GM06990 (cell line): Measurements from ENCODE around the gene CCR7.

Experiments used
- DNase-seq: peaks from one replicate; pipeline ENCODE4 v3.0.0-alpha.2; 2011; ENCODE audit not compliant: insufficient read length; ENCODE audit errors: extremely low read depth
- H3K27me3 ChIP-seq: replicated peaks from 2 replicates; pipeline ENCODE4 v1.6.0; 2011; ENCODE audit warnings: low read length; ENCODE audit not compliant: control insufficient read depth, insufficient read depth
- H3K36me3 ChIP-seq: 2 replicates; pipeline ENCODE4 v1.5.1; 2011; ENCODE audit warnings: low read length; ENCODE audit not compliant: control insufficient read depth, insufficient read depth
- H3K4me3 ChIP-seq: replicated peaks from 2 replicates; pipeline ENCODE4 v1.5.1; 2011; ENCODE audit warnings: low read depth, mild to moderate bottlenecking, control low read depth, low read length
- CTCF ChIP-seq: IDR thresholded peaks from 2 replicates; pipeline ENCODE4 v1.5.1; 2011; ENCODE audit warnings: low read length, control low read depth, mild to moderate bottlenecking, inconsistent platforms; ENCODE audit not compliant: insufficient read depth, poor library complexity, severe bottlenecking

CCR7 gene

GRCh38 chr17:40554646-40555295, 10.5 kb downstream of the CCR7 start:
- no peak overlapping the region for H3K4me3 ChIP-seq
- H3K36me3 ChIP-seq = peaks cover 43% of the 10 kb centered on the region
- TF ChIP-seq CTCF = peak; percentile 1
- DNase-seq = peak; percentile 27
- no peaks in the 10 kb centered on the region for H3K27me3 ChIP-seq

GRCh38 chr17:40553694-40554534, 11.4 kb downstream of the CCR7 start:
- no peak for TF ChIP-seq CTCF

DNA sequence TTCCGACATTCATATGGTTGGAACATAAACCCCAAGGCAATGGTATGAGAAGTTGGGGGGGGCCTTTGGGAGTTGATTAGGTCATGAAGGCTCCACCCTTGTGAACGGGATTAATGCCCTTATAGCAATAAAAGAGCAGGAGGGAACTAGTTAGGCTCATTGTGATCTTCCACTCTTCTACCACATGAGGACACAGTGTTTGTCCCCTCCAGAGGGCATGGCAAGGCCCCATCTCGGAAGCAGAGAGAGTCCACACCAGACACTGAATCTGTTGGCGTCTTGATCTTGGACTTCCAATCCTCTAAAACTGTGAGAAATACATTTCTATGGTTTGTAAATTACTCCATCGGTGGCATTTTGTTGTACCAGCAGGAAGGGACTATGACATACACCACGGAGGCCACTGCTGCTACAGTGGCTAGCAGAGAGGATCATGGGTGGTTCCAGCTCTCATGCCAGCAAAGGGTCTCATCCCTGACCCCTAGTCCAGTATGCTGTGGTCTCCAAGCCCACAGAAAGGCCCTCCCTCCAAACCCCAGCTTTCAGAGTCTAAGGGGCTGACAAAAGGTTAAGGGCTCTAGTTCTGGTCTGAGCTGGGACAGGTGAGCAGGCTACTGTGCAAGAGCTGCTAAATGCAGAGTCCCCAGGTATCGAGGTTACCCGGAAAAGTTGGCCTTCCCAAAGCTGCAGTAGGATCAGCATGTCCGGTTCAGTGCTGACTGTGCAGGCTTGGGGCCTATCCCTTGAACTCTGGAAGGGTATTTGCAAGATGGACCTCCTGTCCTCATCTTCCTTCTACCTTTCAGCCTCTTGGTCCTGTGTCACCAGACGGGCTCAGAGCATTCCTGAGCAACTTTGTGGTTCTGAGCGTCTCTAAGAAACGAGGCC, 12.2 kb downstream of the CCR7 start:
- H3K4me3 ChIP-seq = no peak overlapping the region

More at GRCh38 chr17:40553694-40554534, 11.4 kb downstream of the CCR7 start:
- H3K4me3 ChIP-seq = no peak overlapping the region
- peaks cover 37% of the 10 kb centered on the region for H3K36me3 ChIP-seq
- H3K27me3 ChIP-seq = no peaks in the 10 kb centered on the region
- DNase-seq = no peak

GRCh38 chr17:40551879-40552768, 13.1 kb downstream of the CCR7 start:
- TF ChIP-seq CTCF = no peak
- H3K27me3 ChIP-seq = no peaks in the 10 kb centered on the region
- no peak for DNase-seq
- peaks cover 27% of the 10 kb centered on the region for H3K36me3 ChIP-seq
- no peak overlapping the region for H3K4me3 ChIP-seq

More for the DNA sequence above, 12.2 kb downstream of the CCR7 start:
- peaks cover 33% of the 10 kb centered on the region for H3K36me3 ChIP-seq
- no peak for TF ChIP-seq CTCF
- no peaks in the 10 kb centered on the region for H3K27me3 ChIP-seq
- no peak for DNase-seq

DNA sequence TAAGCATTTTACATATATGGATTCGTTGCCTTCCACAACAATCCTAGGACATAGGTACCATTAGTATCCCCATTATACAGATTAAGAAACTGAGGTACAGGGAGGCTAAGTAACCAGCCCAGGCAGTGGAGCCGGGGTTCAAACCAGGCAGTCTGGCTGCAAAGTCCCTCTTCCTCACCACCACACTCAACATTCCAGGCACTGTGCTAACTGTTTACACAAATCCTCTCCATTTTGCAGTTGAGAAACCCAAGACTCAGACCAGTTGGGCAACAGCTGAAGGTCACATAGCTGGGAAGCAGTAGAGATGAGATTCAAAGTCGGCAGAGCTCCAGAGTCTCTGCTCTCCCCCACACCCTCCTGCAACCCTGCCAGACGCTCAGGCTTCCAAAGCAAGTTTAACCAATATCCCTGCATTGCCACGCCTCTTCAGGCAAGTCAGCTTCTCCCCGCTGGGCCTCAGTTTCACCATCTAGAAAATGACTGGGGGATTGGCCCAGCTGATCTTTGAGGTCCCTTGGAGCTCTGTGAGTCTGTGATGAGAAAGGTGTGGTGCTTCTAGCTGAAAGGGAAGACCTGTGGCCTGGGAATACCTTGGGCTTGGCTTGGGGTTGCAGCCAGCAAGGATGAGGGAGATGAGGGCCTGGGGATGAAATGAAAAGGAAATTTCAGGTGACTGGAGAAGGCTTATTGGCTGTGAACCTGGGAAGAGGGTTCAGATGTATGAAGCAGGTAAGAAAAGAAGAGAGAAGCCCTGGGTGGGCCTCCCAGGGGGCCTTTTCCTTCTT, 14.0 kb downstream of the CCR7 start:
- H3K36me3 ChIP-seq = peaks cover 20% of the 10 kb centered on the region
- DNase-seq = no peak
- no peak for TF ChIP-seq CTCF
- H3K27me3 ChIP-seq = no peaks in the 10 kb centered on the region
- H3K4me3 ChIP-seq = no peak overlapping the region
